Stomach (tissue), 4 donors: ENCODE results near the gene AKNA.

Source experiments
- CTCF ChIP-seq, 7 experiments: fragments of 450-650 bp in 4 of 7; fragments of 200-600 bp in 3 of 7; sonication (generic) in 3 of 7; IDR thresholded peaks; one replicate each; pipeline ENCODE4 v1.5.1; 2016 to 2019; ENCODE audit warnings: antibody characterized with exemption in 7 of 7, control low read depth in 2 of 7, mild to moderate bottlenecking in 1 of 7
- POLR2A ChIP-seq, 4 donors: fragments of 450-650 bp; IDR thresholded peaks; one replicate each; pipeline ENCODE4 v1.6.1; 2016; ENCODE audit warnings: antibody characterized with exemption in 4 of 4, control low read depth in 2 of 4, mild to moderate bottlenecking in 1 of 4, moderate library complexity in 1 of 4
- POLR2AphosphoS5 ChIP-seq, 3 donors: sonication (generic); formaldehyde crosslinking; IDR thresholded peaks; one replicate each; pipeline ENCODE4 v1.6.1; 2016; ENCODE audit warnings: antibody characterized with exemption in 3 of 3

GRCh38 chr9:114294664-114295063 is 93.1 kb downstream of the AKNA start:
- TF ChIP-seq POLR2A (IDR thresholded peaks at IDR 0.05) (no peak), CTCF (IDR thresholded peaks at IDR 0.05) (no peak), POLR2AphosphoS5 (IDR thresholded peaks at IDR 0.05) (no peak)
